Spleen (tissue), 11 donors: ENCODE results near the gene GNB1. TPM values are rescaled to one million over a fixed set of nuclear protein-coding genes. Genes with fewer than 3 reads are reported as not detected.
A peak's percentile ranks its signal among the peaks of the same experiment; 100 is the strongest.

Source experiments
- DNase-seq: peaks from one replicate; pipeline ENCODE4 v3.0.0-alpha.2; 2020
- H3K27ac ChIP-seq, 8 donors: fragments of 200-600 bp; sonication (generic) in 7 of 8; 1 replicate in 4 of 8; 2 replicates in 4 of 8; pipeline versions ENCODE4 v1.5.0 to v1.8.0; 2016 to 2021; ENCODE audit warnings: inconsistent platforms in 4 of 8, mild to moderate bottlenecking in 4 of 8, moderate library complexity in 1 of 8
- H3K27me3 ChIP-seq, 7 donors: fragments of 200-600 bp; sonication (generic) in 6 of 7; replicated peaks in 1 of 7; 1 replicate in 4 of 7; 2 replicates in 3 of 7; pipeline versions ENCODE4 v1.5.0 to v1.8.0; 2016 to 2021; ENCODE audit warnings: inconsistent platforms in 3 of 7, mild to moderate bottlenecking in 1 of 7
- H3K36me3 ChIP-seq, 6 donors: fragments of 200-600 bp; sonication (generic) in 5 of 6; 1 replicate in 4 of 6; 2 replicates in 2 of 6; pipeline versions ENCODE4 v1.5.0 to v1.8.0; 2016 to 2021; ENCODE audit warnings: inconsistent platforms in 2 of 6
- H3K4me1 ChIP-seq, 6 donors: fragments of 200-600 bp; sonication (generic) in 5 of 6; 1 replicate in 3 of 6; 2 replicates in 3 of 6; pipeline versions ENCODE4 v1.5.0 to v1.8.0; 2016 to 2021; ENCODE audit warnings: inconsistent platforms in 3 of 6
- H3K4me3 ChIP-seq, 8 donors: fragments of 200-600 bp; sonication (generic) in 7 of 8; 1 replicate in 4 of 8; 2 replicates in 4 of 8; pipeline versions ENCODE4 v1.5.0 to v1.8.0; 2016 to 2021; ENCODE audit warnings: inconsistent platforms in 4 of 8, mild to moderate bottlenecking in 4 of 8, moderate library complexity in 2 of 8
- H3K9me3 ChIP-seq, 8 donors: fragments of 200-600 bp; sonication (generic) in 7 of 8; 1 replicate in 4 of 8; 2 replicates in 4 of 8; pipeline versions ENCODE4 v1.5.0 to v1.8.0; 2016 to 2021; ENCODE audit warnings: inconsistent platforms in 4 of 8
- POLR2A ChIP-seq, 3 donors: fragments of 450-650 bp; IDR thresholded peaks; one replicate each; pipeline ENCODE4 v1.5.1; 2017; ENCODE audit warnings: antibody characterized with exemption in 3 of 3, mild to moderate bottlenecking in 1 of 3
- POLR2AphosphoS5 ChIP-seq, 3 donors: sonication (generic); formaldehyde crosslinking; IDR thresholded peaks; one replicate each; pipeline ENCODE4 v1.5.1; 2017; ENCODE audit warnings: antibody characterized with exemption in 3 of 3
- WGBS, 5 donors: extraction: QIAGEN DNeasy Blood & Tissue Kit in 3 of 5; methylation state at CpG; one replicate each; pipeline versions ENCODE4 v1.1.5 to v1.1.7; 2013 to 2018; 5-methylcytosine and 5-hydroxymethylcytosine counted together
- intact Hi-C: fragments of 100-400 bp; cut with DNase I; formaldehyde crosslinking; loops from one replicate; pipeline ENCODE4 v1.15.0; 2023; ENCODE audit warnings: low total_unique reads
- polyA plus RNA-seq, 3 donors: library from polyadenylated mRNA; stranded (reverse); fragments of 200-250 nt; gene quantifications; one replicate each; pipeline ENCODE4 v1.2.1, GENCODE V29; 2013
- total RNA-seq, 7 donors: library from RNA; depleted of rRNA in 3 of 7; stranded (reverse); fragments of >200 nt in 3 of 7; fragmentation: NEBNext Ultra II Directional in 4 of 7; extraction: Animal tissue kit (Norgen Biotek cat#: 25700) in 4 of 7; gene quantifications; one replicate each; pipeline versions ENCODE4 v1.1.0 to v1.2.1, GENCODE V29; 2016 to 2021
- TF ChIP-seq, protein P1 (sequence below), 11 experiments: fragments of 200-600 bp in 7 of 11; fragments of 450-650 bp in 4 of 11; sonication (generic) in 4 of 11; IDR thresholded peaks in 8 of 11; conservative IDR thresholded peaks in 3 of 11; 1 replicate in 7 of 11; 2 replicates in 4 of 11; pipeline versions ENCODE4 v1.4.0 to v1.8.0; 2016 to 2021; ENCODE audit warnings: antibody characterized with exemption in 11 of 11, inconsistent platforms in 4 of 11, mild to moderate bottlenecking in 1 of 11
- donor health status: healthy with polysubstance abuse.
- donor health status: DM: no; HTN: no; CAD: no; lungs with moderate emphysema.
- donor health status: DM: no; HTN: no; CAD: no.
- donor health status: Bipolar disorder and iron deficiency.
- donor health status: healthy.
- donor health status: DM: no; HTN: no; CAD: no.
- donor health status: DM: yes; HTN: yes; CAD: no.

The GNB1 gene
- total and polyA plus RNA-seq, 10 donors = 76.0 to 304 (median 214) TPM

DNA sequence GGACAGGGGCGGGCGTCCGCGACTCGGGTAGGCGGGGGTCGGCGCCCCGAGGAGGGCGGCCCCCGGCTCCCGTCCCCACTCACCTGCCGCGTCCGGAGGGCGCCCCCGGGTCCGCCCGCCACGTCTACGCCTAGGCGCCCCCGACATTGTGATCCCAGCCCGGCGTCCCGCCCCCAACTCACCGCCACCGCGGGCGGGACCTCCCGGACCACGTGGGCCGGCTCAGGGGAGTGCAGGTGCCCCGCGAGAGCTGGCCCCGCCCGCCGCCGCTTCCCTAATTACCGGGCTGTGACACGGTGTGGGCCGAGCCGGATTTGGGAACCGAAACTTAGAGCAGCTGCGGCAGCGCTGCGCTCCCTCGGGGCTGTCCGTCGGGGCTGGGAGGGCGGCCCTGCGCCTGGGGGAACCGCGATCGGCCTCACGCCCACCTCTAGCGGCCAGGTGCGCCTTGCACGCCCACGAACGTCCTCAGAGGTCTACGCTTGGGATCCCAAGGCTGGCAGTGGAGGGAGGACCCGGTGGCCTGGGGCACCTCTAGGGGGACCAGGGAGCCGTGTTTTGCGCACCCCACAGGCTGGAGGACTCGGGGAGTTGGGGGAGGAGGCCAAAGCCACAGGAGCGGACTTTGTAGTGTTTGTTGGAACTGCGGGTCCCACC, 112.1 kb downstream of the GNB1 start:
- Histone ChIP-seq H3K9me3 (no peaks in the 10 kb centered on the region), H3K36me3 (peaks cover 0 to 9% (median 0%) of the 10 kb centered on the region in 6 donors), H3K27me3 (no peaks in the 10 kb centered on the region), H3K27ac (peak overlapping the region; percentile 90 to 99 (median 95)), H3K4me1 (peaks cover 74 to 96% (median 92%) of the 10 kb centered on the region in 6 donors), H3K4me3 (peak overlapping the region; percentile 64 to 97 (median 88))
- DNase-seq = peak; percentile 99
- 1 to 5% (median 1%) methylated on average over 6 to 68 of the region's 68 CpGs for WGBS, 5 donors
- intact Hi-C loops = no loop called here
- TF ChIP-seq, protein P1, sequence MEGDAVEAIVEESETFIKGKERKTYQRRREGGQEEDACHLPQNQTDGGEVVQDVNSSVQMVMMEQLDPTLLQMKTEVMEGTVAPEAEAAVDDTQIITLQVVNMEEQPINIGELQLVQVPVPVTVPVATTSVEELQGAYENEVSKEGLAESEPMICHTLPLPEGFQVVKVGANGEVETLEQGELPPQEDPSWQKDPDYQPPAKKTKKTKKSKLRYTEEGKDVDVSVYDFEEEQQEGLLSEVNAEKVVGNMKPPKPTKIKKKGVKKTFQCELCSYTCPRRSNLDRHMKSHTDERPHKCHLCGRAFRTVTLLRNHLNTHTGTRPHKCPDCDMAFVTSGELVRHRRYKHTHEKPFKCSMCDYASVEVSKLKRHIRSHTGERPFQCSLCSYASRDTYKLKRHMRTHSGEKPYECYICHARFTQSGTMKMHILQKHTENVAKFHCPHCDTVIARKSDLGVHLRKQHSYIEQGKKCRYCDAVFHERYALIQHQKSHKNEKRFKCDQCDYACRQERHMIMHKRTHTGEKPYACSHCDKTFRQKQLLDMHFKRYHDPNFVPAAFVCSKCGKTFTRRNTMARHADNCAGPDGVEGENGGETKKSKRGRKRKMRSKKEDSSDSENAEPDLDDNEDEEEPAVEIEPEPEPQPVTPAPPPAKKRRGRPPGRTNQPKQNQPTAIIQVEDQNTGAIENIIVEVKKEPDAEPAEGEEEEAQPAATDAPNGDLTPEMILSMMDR (IDR thresholded peaks at IDR 0.05 in 8 of 11, conservative IDR thresholded peaks at IDR 0.05 in 3 of 11) = peak; percentile 15 to 71 (median 56)
- TF ChIP-seq POLR2AphosphoS5 (IDR thresholded peaks at IDR 0.05) = peak; percentile 89 to 96 (median 93)
- peak in 1 of 3 donors; percentile 34 for TF ChIP-seq POLR2A (IDR thresholded peaks at IDR 0.05)

DNA sequence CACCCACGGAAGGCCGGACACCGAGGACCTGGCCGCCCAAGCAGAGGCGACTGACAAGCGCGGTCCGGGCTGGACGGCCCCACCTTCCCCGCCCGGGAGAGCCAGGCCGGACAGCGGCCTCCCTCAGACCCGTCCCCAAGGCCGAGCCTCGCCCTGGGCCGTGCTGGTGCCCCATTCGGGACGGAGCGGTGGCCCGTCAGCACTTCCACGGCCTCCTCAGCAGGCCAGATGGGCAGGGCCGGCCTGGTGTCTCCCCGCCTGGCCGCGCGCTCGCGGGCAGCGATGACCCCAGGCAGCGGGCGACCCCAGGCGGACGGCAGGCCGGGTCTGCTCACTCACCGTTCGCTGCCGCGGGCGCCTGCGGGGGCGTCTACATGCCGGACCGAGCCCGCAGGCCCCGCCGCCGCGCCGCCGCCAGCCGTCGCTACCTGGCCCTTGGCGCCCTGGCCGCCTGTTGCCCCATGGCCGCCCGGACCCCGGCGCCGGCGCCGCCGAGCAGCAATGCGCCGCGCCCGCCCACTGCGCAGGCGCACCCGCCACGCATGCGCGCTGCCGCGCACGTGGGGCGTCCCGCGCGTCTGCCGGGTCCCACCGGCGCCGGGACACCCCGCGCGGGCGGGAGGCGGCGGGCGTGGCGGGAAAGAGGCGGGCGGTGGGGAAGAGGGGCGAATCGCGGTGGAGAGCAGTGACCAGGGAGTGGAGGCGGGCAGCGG, 112.8 kb downstream of the GNB1 start, which contains the start of gene NADK:
NADK (minus strand) TSS at position 521 of the 713 bp plus-strand sequence. CDS start 13,064 bp downstream, outside the sequence.
- peak in 1 of 3 donors; percentile 67 for TF ChIP-seq POLR2AphosphoS5 (IDR thresholded peaks at IDR 0.05)
- TF ChIP-seq, protein P1 (IDR thresholded peaks at IDR 0.05 in 8 of 11, conservative IDR thresholded peaks at IDR 0.05 in 3 of 11) = no peak
- Histone ChIP-seq H3K36me3 (peaks cover 0 to 12% (median 0%) of the 10 kb centered on the region in 6 donors), H3K27me3 (no peaks in the 10 kb centered on the region), H3K9me3 (no peaks in the 10 kb centered on the region), H3K4me1 (peaks cover 71 to 95% (median 86%) of the 10 kb centered on the region in 6 donors), H3K4me3 (peak within 1 kb of the TSS; percentile 64 to 97 (median 88)), H3K27ac (peak within 1 kb of the TSS; percentile 90 to 99 (median 95))
- DNase-seq = peak; percentile 94
- intact Hi-C loops = no loop called here
- WGBS, 5 donors = 0 to 1% (median 0%) methylated on average over 34 to 99 of the region's 99 CpGs

DNA sequence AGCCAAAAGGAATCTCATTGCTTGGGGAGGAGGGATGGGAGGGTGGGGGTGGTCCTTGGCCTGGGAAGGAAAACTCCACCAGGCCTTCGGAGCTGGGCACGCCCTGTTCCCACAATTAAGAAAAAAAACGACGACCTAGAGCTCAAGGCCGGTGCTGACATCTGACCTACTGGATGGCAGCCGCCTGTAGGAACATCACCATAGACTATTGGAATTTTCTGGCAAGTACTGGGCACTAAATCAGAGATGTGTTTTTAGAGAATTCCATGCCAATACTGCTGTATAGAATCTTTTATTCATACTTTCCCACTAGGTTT, 113.3 kb downstream of the GNB1 start:
- TF ChIP-seq, protein P1 (IDR thresholded peaks at IDR 0.05 in 8 of 11, conservative IDR thresholded peaks at IDR 0.05 in 3 of 11) = no peak
- peak in 1 of 3 donors; percentile 33 for TF ChIP-seq POLR2AphosphoS5 (IDR thresholded peaks at IDR 0.05)
- 1 to 6% (median 3%) methylated on average over 6 of the region's 6 CpGs for WGBS, 5 donors
- H3K9me3 ChIP-seq = no peaks in the 10 kb centered on the region
- DNase-seq = no peak
- intact Hi-C loops = no loop called here
- no peaks in the 10 kb centered on the region for H3K27me3 ChIP-seq
- peaks cover 65 to 92% (median 81%) of the 10 kb centered on the region in 6 donors for H3K4me1 ChIP-seq
- H3K4me3 ChIP-seq = peak overlapping the region; percentile 64 to 97 (median 88)
- peaks cover 0 to 18% (median 4%) of the 10 kb centered on the region in 6 donors for H3K36me3 ChIP-seq
- peak overlapping the region; percentile 86 to 99 (median 95) for H3K27ac ChIP-seq
